HEK293 (cell line): ENCODE measurements around the gene NMNAT1.

Experiments
- BCL11A ChIP-seq: fragments of 450-650 bp; formaldehyde crosslinking; IDR thresholded peaks from 2 replicates; pipeline ENCODE4 v1.5.1; 2016; ENCODE audit warnings: low read depth, missing biosample characterization, missing genetic modification characterization
- BCL6B ChIP-seq: fragments of 450-650 bp; formaldehyde crosslinking; IDR thresholded peaks from 2 replicates; pipeline ENCODE4 v1.5.1; 2017; ENCODE audit warnings: missing biosample characterization, missing genetic modification characterization
- EGR2 ChIP-seq: fragments of 450-650 bp; formaldehyde crosslinking; IDR thresholded peaks from 2 replicates; pipeline ENCODE4 v1.5.1; 2016; ENCODE audit warnings: low read depth, missing biosample characterization, missing genetic modification characterization
- GFI1B ChIP-seq: fragments of 450-650 bp; formaldehyde crosslinking; IDR thresholded peaks from 2 replicates; pipeline ENCODE4 v1.5.1; 2016; ENCODE audit warnings: missing biosample characterization, missing genetic modification characterization
- HOXA7 ChIP-seq: sonication (generic); formaldehyde crosslinking; IDR thresholded peaks from 2 replicates; pipeline ENCODE4 v1.8.1; 2022; ENCODE audit warnings: missing genetic modification reagents, borderline replicate concordance
- REST ChIP-seq: fragments of 450-650 bp; formaldehyde crosslinking; IDR thresholded peaks from 2 replicates; pipeline ENCODE4 v1.5.1; 2016; ENCODE audit warnings: missing biosample characterization, missing genetic modification characterization
- TRIM28 ChIP-seq: IDR thresholded peaks from 2 replicates; pipeline ENCODE4 v1.6.1; 2011; ENCODE audit warnings: low read length, control low read depth, borderline replicate concordance
- ZEB2 ChIP-seq: fragments of 450-650 bp; formaldehyde crosslinking; IDR thresholded peaks from 2 replicates; pipeline ENCODE4 v1.5.1; 2016; ENCODE audit warnings: missing biosample characterization, missing genetic modification characterization
- ZNF121 ChIP-seq: fragments of 450-650 bp; formaldehyde crosslinking; IDR thresholded peaks from 2 replicates; pipeline ENCODE4 v1.5.1; 2016; ENCODE audit warnings: missing biosample characterization, missing genetic modification characterization
- ZNF146 ChIP-seq: fragments of 450-650 bp; formaldehyde crosslinking; IDR thresholded peaks from 2 replicates; pipeline ENCODE4 v1.5.1; 2016; ENCODE audit warnings: missing biosample characterization, missing genetic modification characterization
- ZNF16 ChIP-seq: fragments of 450-650 bp; formaldehyde crosslinking; IDR thresholded peaks from 2 replicates; pipeline ENCODE4 v1.5.1; 2016; ENCODE audit warnings: low read depth, missing biosample characterization, missing genetic modification characterization
- ZNF175 ChIP-seq: fragments of 450-650 bp; formaldehyde crosslinking; IDR thresholded peaks from 2 replicates; pipeline ENCODE4 v1.5.1; 2016; ENCODE audit warnings: missing biosample characterization, missing genetic modification characterization
- ZNF184 ChIP-seq: fragments of 450-650 bp; IDR thresholded peaks from 2 replicates; pipeline ENCODE4 v1.5.1; 2018; ENCODE audit warnings: missing biosample characterization, mild to moderate bottlenecking, missing genetic modification characterization
- ZNF214 ChIP-seq: fragments of 450-650 bp; formaldehyde crosslinking; IDR thresholded peaks from 2 replicates; pipeline ENCODE4 v1.5.1; 2017; ENCODE audit warnings: missing biosample characterization, mild to moderate bottlenecking, missing genetic modification characterization, borderline replicate concordance
- ZNF221 ChIP-seq: fragments of 450-650 bp; formaldehyde crosslinking; IDR thresholded peaks from 2 replicates; pipeline ENCODE4 v1.5.1; 2017; ENCODE audit warnings: missing biosample characterization, missing genetic modification characterization, borderline replicate concordance
- ZNF248 ChIP-seq: fragments of 450-650 bp; formaldehyde crosslinking; IDR thresholded peaks from 2 replicates; pipeline ENCODE4 v1.5.1; 2017; ENCODE audit warnings: missing biosample characterization, missing genetic modification characterization
- ZNF302 ChIP-seq: fragments of 450-650 bp; formaldehyde crosslinking; IDR thresholded peaks from 2 replicates; pipeline ENCODE4 v1.5.1; 2016; ENCODE audit warnings: missing biosample characterization, missing genetic modification characterization, low read depth
- ZNF423 ChIP-seq: fragments of 450-650 bp; formaldehyde crosslinking; IDR thresholded peaks from 2 replicates; pipeline ENCODE4 v1.5.1; 2016; ENCODE audit warnings: missing biosample characterization, missing genetic modification characterization
- ZNF449 ChIP-seq: fragments of 450-650 bp; formaldehyde crosslinking; IDR thresholded peaks from 2 replicates; pipeline ENCODE4 v1.5.1; 2017; ENCODE audit warnings: missing biosample characterization, mild to moderate bottlenecking, missing genetic modification characterization, moderate library complexity
- ZNF473 ChIP-seq: fragments of 450-650 bp; formaldehyde crosslinking; IDR thresholded peaks from 2 replicates; pipeline ENCODE4 v1.5.1; 2017; ENCODE audit warnings: missing biosample characterization, missing genetic modification characterization
- ZNF488 ChIP-seq: fragments of 450-650 bp; formaldehyde crosslinking; IDR thresholded peaks from 2 replicates; pipeline ENCODE4 v1.5.1; 2016; ENCODE audit warnings: missing biosample characterization, missing genetic modification characterization
- ZNF510 ChIP-seq: fragments of 450-650 bp; formaldehyde crosslinking; IDR thresholded peaks from 2 replicates; pipeline ENCODE4 v1.5.1; 2018; ENCODE audit warnings: mild to moderate bottlenecking, missing genetic modification characterization, missing biosample characterization; ENCODE audit not compliant: insufficient replicate concordance
- ZNF530 ChIP-seq: fragments of 450-650 bp; formaldehyde crosslinking; IDR thresholded peaks from 2 replicates; pipeline ENCODE4 v1.5.1; 2016; ENCODE audit warnings: low read depth, missing biosample characterization, missing genetic modification characterization
- ZNF555 ChIP-seq: fragments of 450-650 bp; formaldehyde crosslinking; conservative IDR thresholded peaks from 2 replicates; pipeline ENCODE4 v1.5.1; 2017; ENCODE audit warnings: missing biosample characterization, mild to moderate bottlenecking, missing genetic modification characterization, inconsistent platforms
- ZNF580 ChIP-seq: fragments of 450-650 bp; formaldehyde crosslinking; IDR thresholded peaks from 2 replicates; pipeline ENCODE4 v1.5.1; 2016; ENCODE audit warnings: missing biosample characterization, missing genetic modification characterization
- ZNF585B ChIP-seq: fragments of 450-650 bp; formaldehyde crosslinking; IDR thresholded peaks from 2 replicates; pipeline ENCODE4 v1.5.1; 2016; ENCODE audit warnings: missing biosample characterization, missing genetic modification characterization
- ZNF654 ChIP-seq: fragments of 450-650 bp; formaldehyde crosslinking; IDR thresholded peaks from 2 replicates; pipeline ENCODE4 v1.5.1; 2016; ENCODE audit warnings: low read depth, missing biosample characterization, missing genetic modification characterization
- ZNF677 ChIP-seq: fragments of 450-650 bp; IDR thresholded peaks from 2 replicates; pipeline ENCODE4 v1.5.0; 2018; ENCODE audit warnings: missing biosample characterization, mild to moderate bottlenecking, missing genetic modification characterization, moderate library complexity
- ZNF701 ChIP-seq: fragments of 450-650 bp; formaldehyde crosslinking; IDR thresholded peaks from 2 replicates; pipeline ENCODE4 v1.5.1; 2016; ENCODE audit warnings: missing biosample characterization, missing genetic modification characterization
- ZNF704 ChIP-seq: fragments of 450-650 bp; formaldehyde crosslinking; IDR thresholded peaks from 2 replicates; pipeline ENCODE4 v1.5.1; 2016; ENCODE audit warnings: missing biosample characterization, missing genetic modification characterization

NMNAT1 gene

GRCh38 chr1:10032590-10033358 lies 89.5 kb downstream of the NMNAT1 start, which contains the start of gene UBE4B (continued):
- TF ChIP-seq ZNF221, result no peak
- no peak for TF ChIP-seq ZNF214
- no peak for TF ChIP-seq ZNF585B (tag by site-specific recombination)
- no peak for TF ChIP-seq ZNF530 (tag by site-specific recombination)
- no peak for TF ChIP-seq ZNF488 (tag by site-specific recombination)
- TF ChIP-seq ZNF580, result 0 out of 2 replicates have a peak, but pooled peaks have one; percentile 33
- TF ChIP-seq BCL11A (tag by site-specific recombination), result peak; percentile 28; the same call in 1 of the 2 replicates
- TF ChIP-seq ZNF302 (tag by site-specific recombination), result no peak
- TF ChIP-seq HOXA7 (CRISPR knock-in tag), result no peak
- TF ChIP-seq ZNF473 (tag by site-specific recombination), result no peak
- no peak for TF ChIP-seq ZNF677 (tag by site-specific recombination)
- TF ChIP-seq ZNF184 (tag by site-specific recombination), result peak; percentile 82; the same call in 1 of the 2 replicates
- no peak for TF ChIP-seq ZNF248 (tag by site-specific recombination)
- TF ChIP-seq TRIM28, result no peak
- no peak for TF ChIP-seq ZNF146 (tag by site-specific recombination)
- TF ChIP-seq EGR2, result 0 out of 2 replicates have a peak, but pooled peaks have one; percentile 46
- TF ChIP-seq ZNF121, result no peak
- TF ChIP-seq REST (tag by site-specific recombination), result no peak
- no peak for TF ChIP-seq ZNF701 (tag by site-specific recombination)
- no peak for TF ChIP-seq ZNF555 (tag by site-specific recombination)
- no peak for TF ChIP-seq ZNF16 (tag by site-specific recombination)
- peak; percentile 90 for TF ChIP-seq ZEB2 (tag by site-specific recombination)
- TF ChIP-seq ZNF510 (tag by site-specific recombination), result no peak
- TF ChIP-seq ZNF449 (tag by site-specific recombination), result 0 out of 2 replicates have a peak, but pooled peaks have one; percentile 52
- TF ChIP-seq ZNF423 (tag by site-specific recombination), result no peak
- no peak for TF ChIP-seq ZNF175 (tag by site-specific recombination)
- TF ChIP-seq ZNF704 (tag by site-specific recombination), result no peak
- no peak; the same call in none of the 2 replicates for TF ChIP-seq ZNF654 (tag by site-specific recombination)
- TF ChIP-seq GFI1B, result no peak
- TF ChIP-seq BCL6B (tag by site-specific recombination), result no peak
